NCI-H2107 treated with DMSO at 0.1 percent for 48 hours (cell line): Measurements from ENCODE around the gene NPAS2.

ENCODE experiments used
- DNase-seq: peaks from one replicate; lab custom pipeline; 2025; ENCODE audit not compliant: unreplicated experiment; lab: John Stamatoyannopoulos, UW

NPAS2 gene

GRCh38 chr2:100820523-100821254, 750 bp downstream of the NPAS2 start:
- DNase-seq, result no peak

GRCh38 chr2:100821255-100821910, 1.4 kb downstream of the NPAS2 start:
- DNase-seq, result no peak

- DNase-seq, result no peak
Observed at GRCh38 chr2:100821911-100822265, 1.9 kb downstream of the NPAS2 start.

GRCh38 chr2:100822587-100823248, 2.8 kb downstream of the NPAS2 start:
- DNase-seq, result no peak

GRCh38 chr2:100823665-100824438, 3.9 kb downstream of the NPAS2 start:
- no peak for DNase-seq

GRCh38 chr2:100824842-100825241, 4.9 kb downstream of the NPAS2 start:
- DNase-seq, result no peak

- DNase-seq, result no peak
Observed at GRCh38 chr2:100826494-100826893, 6.6 kb downstream of the NPAS2 start.

GRCh38 chr2:100831158-100831750, 11.3 kb downstream of the NPAS2 start:
- DNase-seq, result no peak

GRCh38 chr2:100831831-100832230, 11.9 kb downstream of the NPAS2 start:
- DNase-seq, result no peak

- DNase-seq, result no peak
Observed at GRCh38 chr2:100832885-100833284, 12.9 kb downstream of the NPAS2 start.

GRCh38 chr2:100833331-100833730, 13.4 kb downstream of the NPAS2 start:
- no peak for DNase-seq

- DNase-seq, result no peak
Observed at GRCh38 chr2:100834221-100834620, 14.3 kb downstream of the NPAS2 start.

GRCh38 chr2:100835006-100835659, 15.2 kb downstream of the NPAS2 start:
- no peak for DNase-seq

GRCh38 chr2:100840519-100840918, 20.6 kb downstream of the NPAS2 start:
- no peak for DNase-seq

- no peak for DNase-seq
Observed at GRCh38 chr2:100842241-100842922, 22.4 kb downstream of the NPAS2 start.

- DNase-seq, result no peak
Observed at GRCh38 chr2:100844514-100844913, 24.6 kb downstream of the NPAS2 start.

GRCh38 chr2:100845141-100845991, 25.4 kb downstream of the NPAS2 start:
- no peak for DNase-seq

GRCh38 chr2:100846716-100847115, 26.8 kb downstream of the NPAS2 start:
- DNase-seq, result no peak

GRCh38 chr2:100852447-100852846, 32.5 kb downstream of the NPAS2 start:
- no peak for DNase-seq
